Esophagus muscularis mucosa (tissue), 4 donors: ENCODE data around the gene OAF. TPM values are rescaled to one million over a fixed set of nuclear protein-coding genes. Genes with fewer than 3 reads are reported as not detected.

Experiments used
- DNase-seq: peaks from one replicate; pipeline ENCODE4 v3.0.0-alpha.2; 2017; ENCODE audit errors: extremely low spot score
- H3K27ac ChIP-seq, 4 donors: fragments of 200-600 bp; sonication (generic); replicated peaks in 1 of 4; 1 replicate in 3 of 4; 2 replicates in 1 of 4; pipeline ENCODE4 v1.5.1; 2016 to 2019; ENCODE audit warnings: mild to moderate bottlenecking in 1 of 4
- H3K27me3 ChIP-seq, 4 donors: fragments of 200-600 bp; sonication (generic); one replicate each; pipeline versions ENCODE4 v1.5.1 to v1.6.0; 2016 to 2019
- H3K36me3 ChIP-seq, 4 donors: fragments of 200-600 bp; sonication (generic); one replicate each; pipeline ENCODE4 v1.5.1; 2016 to 2019
- H3K4me1 ChIP-seq, 4 donors: fragments of 200-600 bp; sonication (generic); one replicate each; pipeline ENCODE4 v1.5.1; 2016 to 2019
- H3K4me3 ChIP-seq, 4 donors: fragments of 200-600 bp; sonication (generic); 1 replicate in 2 of 4; 2 replicates in 2 of 4; pipeline ENCODE4 v1.5.1; 2016 to 2019; ENCODE audit warnings: mild to moderate bottlenecking in 4 of 4, moderate library complexity in 1 of 4
- H3K9me3 ChIP-seq, 4 donors: fragments of 200-600 bp; sonication (generic); 1 replicate in 3 of 4; 2 replicates in 1 of 4; pipeline ENCODE4 v1.5.1; 2016 to 2019
- EP300 ChIP-seq: sonication (generic); formaldehyde crosslinking; IDR thresholded peaks from one replicate; pipeline ENCODE4 v1.6.1; 2017; ENCODE audit warnings: antibody characterized with exemption
- POLR2A ChIP-seq: fragments of 450-650 bp; IDR thresholded peaks from one replicate; pipeline ENCODE4 v1.6.1; 2017; ENCODE audit warnings: antibody characterized with exemption, moderate library complexity, mild to moderate bottlenecking, low read depth
- POLR2AphosphoS5 ChIP-seq, 2 donors: sonication (generic); formaldehyde crosslinking; IDR thresholded peaks; one replicate each; pipeline ENCODE4 v1.6.1; 2017; ENCODE audit warnings: antibody characterized with exemption in 2 of 2
- WGBS: methylation state at CpG from one replicate; pipeline ENCODE4 v1.1.5; 2018; 5-methylcytosine and 5-hydroxymethylcytosine counted together
- intact Hi-C: fragments of 100-400 bp; cut with DNase I; formaldehyde crosslinking; loops from one replicate; pipeline ENCODE4 v1.15.1; 2023
- total RNA-seq, 4 donors: library from RNA; depleted of rRNA; stranded (reverse); fragments of >200 nt; gene quantifications; one replicate each; pipeline versions ENCODE4 v1.1.0 to v1.2.1, GENCODE V29; 2016
- TF ChIP-seq, protein P1 (sequence below), 3 experiments: fragments of 200-600 bp in 2 of 3; fragments of 450-650 bp in 1 of 3; sonication (generic) in 2 of 3; IDR thresholded peaks; one replicate each; pipeline ENCODE4 v1.5.1; 2017 to 2019; ENCODE audit warnings: antibody characterized with exemption in 3 of 3, mild to moderate bottlenecking in 2 of 3, moderate library complexity in 1 of 3

Gene OAF
- total RNA-seq, 4 donors from 2014 or later = 30.7 to 66.1 (median 58.1) TPM

DNA sequence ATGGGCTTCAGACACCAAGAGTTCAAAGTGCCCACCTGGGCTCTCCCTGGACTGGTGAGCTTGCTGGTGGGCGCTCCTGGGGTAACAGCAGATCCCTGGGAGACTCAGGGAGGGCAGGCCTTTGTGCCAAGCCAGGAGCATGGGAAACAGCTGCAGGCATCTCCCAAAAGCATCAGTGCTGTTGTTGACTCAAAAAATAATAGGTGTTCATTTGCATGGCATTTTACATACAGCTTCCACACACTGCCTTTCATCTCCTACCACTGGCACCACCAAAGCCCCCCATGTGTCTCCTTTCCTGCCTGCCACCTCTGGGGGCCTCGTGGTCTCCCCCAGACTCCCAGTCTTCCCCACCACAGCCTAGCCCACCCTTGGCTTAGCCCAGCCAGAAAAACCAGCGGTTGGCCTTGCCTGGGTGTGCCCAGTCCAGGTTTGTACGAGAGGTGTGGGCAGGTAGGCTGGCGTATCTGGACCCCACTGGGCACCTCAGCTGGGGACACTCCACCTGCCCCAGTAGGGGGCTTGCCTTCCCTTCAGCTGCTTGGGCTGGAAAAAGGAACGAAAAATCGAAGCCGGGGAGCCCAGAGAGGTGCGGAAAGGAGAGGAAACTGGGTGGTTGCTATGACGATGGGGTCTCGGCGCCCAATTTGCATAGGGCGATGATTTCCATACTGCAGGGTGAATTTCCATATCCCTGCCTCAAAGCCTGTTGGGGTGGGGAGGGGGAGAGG, 44.1 kb downstream of the OAF start:
- Histone ChIP-seq H3K4me3 (no peak overlapping the region), H3K27me3 (peaks cover 0 to 94% (median 10%) of the 10 kb centered on the region in 4 donors), H3K27ac (no peak overlapping the region), H3K36me3 (no peaks in the 10 kb centered on the region), H3K9me3 (no peaks in the 10 kb centered on the region), H3K4me1 (peaks cover 0 to 3% (median 0%) of the 10 kb centered on the region in 4 donors)
- no peak for TF ChIP-seq POLR2AphosphoS5 (IDR thresholded peaks at IDR 0.05)
- intact Hi-C loops = no loop called here
- 15% methylated on average over 11 of the region's 13 CpGs for WGBS
- DNase-seq = no peak

DNA sequence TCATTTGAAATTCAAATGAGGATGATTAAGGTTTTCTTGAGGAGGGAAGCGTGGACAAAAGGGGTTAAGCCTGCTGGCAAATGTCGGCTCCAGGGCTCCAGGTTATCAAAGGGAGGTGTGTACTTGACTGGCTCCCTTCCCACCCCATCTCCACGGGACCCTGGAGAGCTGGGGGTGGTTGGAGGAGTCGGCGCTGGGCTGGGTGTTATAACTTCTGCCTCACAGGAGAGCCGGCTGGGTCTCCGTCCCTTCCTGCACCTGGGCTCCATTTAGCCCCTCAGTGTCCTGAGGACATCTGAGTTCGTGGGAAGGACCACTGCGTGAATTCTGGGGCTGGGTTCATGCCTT, 44.7 kb downstream of the OAF start:
- 18% methylated on average over 9 of the region's 9 CpGs for WGBS
- H3K4me3 ChIP-seq = no peak overlapping the region
- no peak overlapping the region for H3K27ac ChIP-seq
- TF ChIP-seq POLR2A (no peak), EP300 (no peak), POLR2AphosphoS5 (IDR thresholded peaks at IDR 0.05) (no peak)
- TF ChIP-seq, protein P1, sequence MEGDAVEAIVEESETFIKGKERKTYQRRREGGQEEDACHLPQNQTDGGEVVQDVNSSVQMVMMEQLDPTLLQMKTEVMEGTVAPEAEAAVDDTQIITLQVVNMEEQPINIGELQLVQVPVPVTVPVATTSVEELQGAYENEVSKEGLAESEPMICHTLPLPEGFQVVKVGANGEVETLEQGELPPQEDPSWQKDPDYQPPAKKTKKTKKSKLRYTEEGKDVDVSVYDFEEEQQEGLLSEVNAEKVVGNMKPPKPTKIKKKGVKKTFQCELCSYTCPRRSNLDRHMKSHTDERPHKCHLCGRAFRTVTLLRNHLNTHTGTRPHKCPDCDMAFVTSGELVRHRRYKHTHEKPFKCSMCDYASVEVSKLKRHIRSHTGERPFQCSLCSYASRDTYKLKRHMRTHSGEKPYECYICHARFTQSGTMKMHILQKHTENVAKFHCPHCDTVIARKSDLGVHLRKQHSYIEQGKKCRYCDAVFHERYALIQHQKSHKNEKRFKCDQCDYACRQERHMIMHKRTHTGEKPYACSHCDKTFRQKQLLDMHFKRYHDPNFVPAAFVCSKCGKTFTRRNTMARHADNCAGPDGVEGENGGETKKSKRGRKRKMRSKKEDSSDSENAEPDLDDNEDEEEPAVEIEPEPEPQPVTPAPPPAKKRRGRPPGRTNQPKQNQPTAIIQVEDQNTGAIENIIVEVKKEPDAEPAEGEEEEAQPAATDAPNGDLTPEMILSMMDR (IDR thresholded peaks at IDR 0.05) = no peak
- peaks cover 0 to 95% (median 10%) of the 10 kb centered on the region in 4 donors for H3K27me3 ChIP-seq
- H3K4me1 ChIP-seq = peaks cover 0 to 3% (median 0%) of the 10 kb centered on the region in 4 donors
- no peak for DNase-seq
- H3K36me3 ChIP-seq = no peaks in the 10 kb centered on the region
- no peaks in the 10 kb centered on the region for H3K9me3 ChIP-seq
- intact Hi-C loops = no loop called here

DNA sequence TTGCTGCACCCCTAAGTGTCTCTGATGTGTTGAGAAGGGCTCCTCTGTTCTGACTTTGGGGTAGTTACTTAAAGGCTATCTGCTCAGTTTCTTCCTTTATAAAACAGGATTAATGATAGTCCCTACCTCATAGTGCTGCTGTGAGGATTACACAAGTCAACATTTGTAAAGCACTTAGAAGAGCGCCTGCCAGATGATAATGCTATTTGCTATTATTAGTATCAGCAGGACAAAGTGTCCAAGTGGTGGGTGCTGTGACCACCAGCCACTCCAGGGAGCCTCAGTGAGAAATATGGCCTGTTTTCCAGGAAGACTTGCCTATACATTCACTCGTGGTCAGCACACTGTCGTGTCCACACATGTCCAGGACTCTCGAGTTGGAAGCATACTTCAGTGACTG, 45.3 kb downstream of the OAF start:
- Histone ChIP-seq H3K27ac (no peak overlapping the region), H3K4me1 (peaks cover 0 to 3% (median 0%) of the 10 kb centered on the region in 4 donors), H3K9me3 (no peaks in the 10 kb centered on the region), H3K36me3 (no peaks in the 10 kb centered on the region), H3K27me3 (peaks cover 0 to 88% (median 10%) of the 10 kb centered on the region in 4 donors), H3K4me3 (no peak overlapping the region)
- DNase-seq = no peak
- intact Hi-C loops = no loop called here
- TF ChIP-seq, protein P1 (IDR thresholded peaks at IDR 0.05) = no peak
- TF ChIP-seq EP300 = no peak
- TF ChIP-seq POLR2AphosphoS5 (IDR thresholded peaks at IDR 0.05) = no peak
- TF ChIP-seq POLR2A = no peak
- 66% methylated on average over 4 of the region's 4 CpGs for WGBS

DNA sequence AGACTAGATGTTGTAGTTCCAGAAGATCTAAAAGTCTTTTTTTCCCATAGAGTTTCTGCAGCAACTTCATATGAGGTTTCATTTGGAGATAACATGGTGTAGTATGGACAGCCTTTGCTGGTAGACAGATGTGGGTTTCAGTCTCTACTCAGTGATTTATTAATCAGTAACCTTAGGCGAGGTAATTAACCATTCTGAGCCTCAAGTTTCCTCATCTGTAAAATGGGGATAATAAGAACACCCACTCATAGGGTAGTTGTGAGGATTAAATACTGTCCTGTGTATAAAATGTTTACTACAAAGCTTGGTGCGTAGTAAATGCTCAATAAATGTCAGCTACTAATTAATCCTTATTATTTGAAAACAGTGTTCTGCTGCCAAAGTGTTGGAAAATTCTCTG, 45.9 kb downstream of the OAF start:
- Histone ChIP-seq H3K36me3 (no peaks in the 10 kb centered on the region), H3K4me3 (no peak overlapping the region), H3K27me3 (peaks cover 0 to 83% (median 10%) of the 10 kb centered on the region in 4 donors), H3K4me1 (peaks cover 0 to 3% (median 0%) of the 10 kb centered on the region in 4 donors), H3K27ac (no peak overlapping the region), H3K9me3 (no peaks in the 10 kb centered on the region)
- 95% methylated on average over 2 of the region's 2 CpGs for WGBS
- intact Hi-C loops = no loop called here
- TF ChIP-seq EP300 = no peak
- no peak for TF ChIP-seq POLR2AphosphoS5 (IDR thresholded peaks at IDR 0.05)
- TF ChIP-seq, protein P1 (IDR thresholded peaks at IDR 0.05) = no peak
- TF ChIP-seq POLR2A = no peak
- DNase-seq = no peak

DNA sequence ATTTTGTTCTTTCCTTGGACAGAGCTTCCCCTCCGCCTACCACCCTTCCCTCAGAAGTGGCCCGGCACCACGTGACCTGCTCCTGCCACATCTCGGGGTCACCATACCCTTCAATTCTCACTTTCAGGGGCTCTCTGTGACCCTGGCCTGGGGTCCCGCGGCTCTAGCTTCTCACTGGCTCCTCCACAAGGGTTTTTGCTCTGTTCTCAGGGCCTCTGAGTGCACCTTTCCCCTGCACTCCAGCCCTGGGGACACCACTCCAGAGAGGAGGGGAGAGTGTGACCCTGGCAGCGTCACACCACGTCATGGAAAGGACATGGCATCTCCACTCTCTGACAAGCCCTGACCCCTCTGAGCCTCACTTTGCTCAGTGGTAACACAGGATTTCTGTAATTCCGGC, 46.5 kb downstream of the OAF start:
- 70% methylated on average over 9 of the region's 9 CpGs for whole genome bisulfite sequencing
- no peaks in the 10 kb centered on the region for H3K9me3 ChIP-seq

More for the DNA sequence above, 46.5 kb downstream of the OAF start:
- Histone ChIP-seq H3K4me3 (no peak overlapping the region), H3K27me3 (peaks cover 0 to 78% (median 10%) of the 10 kb centered on the region in 4 donors), H3K4me1 (peaks cover 0 to 3% (median 0%) of the 10 kb centered on the region in 4 donors), H3K36me3 (no peaks in the 10 kb centered on the region), H3K27ac (no peak overlapping the region)
- intact Hi-C loops = no loop called here
- no peak for TF ChIP-seq EP300
- no peak for TF ChIP-seq POLR2AphosphoS5 (IDR thresholded peaks at IDR 0.05)
- no peak for TF ChIP-seq POLR2A
- TF ChIP-seq, protein P1 (IDR thresholded peaks at IDR 0.05) = no peak
- no peak for DNase-seq
